Stimulated activated CD4-positive, alpha-beta T cell treated with anti-CD3 and anti-CD28 coated beads, TNF-alpha, amount 100 ng/mL, for 24 hours (primary cell): ENCODE data around the gene PLCH1.

Experiments used
- DNase-seq, 3 experiments: peaks; one replicate each; pipeline ENCODE4 v3.0.0-alpha.2; 2020; ENCODE audit warnings: low read depth in 3 of 3

Gene PLCH1

GRCh38 chr3:155334914-155335723, 409.8 kb downstream of the PLCH1 start:
- DNase-seq: no peak

- no peak for DNase-seq
These were observed 410.5 kb downstream of the PLCH1 start for GRCh38 chr3:155334215-155334913.

- no peak for DNase-seq
These were observed 412.2 kb downstream of the PLCH1 start for GRCh38 chr3:155332716-155333115.

GRCh38 chr3:155331078-155331477, 413.8 kb downstream of the PLCH1 start:
- DNase-seq: no peak

GRCh38 chr3:155330370-155330769, 414.5 kb downstream of the PLCH1 start:
- DNase-seq: no peak

GRCh38 chr3:155329513-155330048, 415.3 kb downstream of the PLCH1 start:
- DNase-seq: no peak

- no peak for DNase-seq
These were observed 417.0 kb downstream of the PLCH1 start for GRCh38 chr3:155327871-155328270.

- DNase-seq: no peak
These were observed 417.4 kb downstream of the PLCH1 start for GRCh38 chr3:155327430-155327829.

- no peak for DNase-seq
These were observed 418.0 kb downstream of the PLCH1 start for GRCh38 chr3:155326901-155327300.

GRCh38 chr3:155326244-155326643, 418.6 kb downstream of the PLCH1 start:
- no peak for DNase-seq
